SK-N-SH (cell line): ENCODE data around the gene ECHDC1. TPM values are rescaled to one million over a fixed set of nuclear protein-coding genes. Genes with fewer than 3 reads are reported as not detected.

Source experiments
- CTCF ChIA-PET: fragments of 300-600, 350-600 bp; formaldehyde crosslinking; extraction: SDS; loops from one replicate; lab custom pipeline; 2021; lab: Yijun Ruan, JAX
- POLR2A ChIA-PET: fragments of 350-600 bp; sonication (Branson Sonifier 250); formaldehyde crosslinking; extraction: SDS; loops from one replicate; lab custom pipeline; 2020; ENCODE audit warnings: antibody characterized with exemption, inconsistent platforms; lab: Yijun Ruan, JAX
- DNase-seq: peaks from one replicate; pipeline ENCODE4 v3.0.0; 2012
- H2AFZ ChIP-seq: fragments of 200-600 bp; sonication (generic); 2 replicates; pipeline ENCODE4 v1.8.1; 2016; ENCODE audit warnings: antibody characterized with exemption, mild to moderate bottlenecking, low read depth
- H3F3A ChIP-seq: fragments of 200-600 bp; sonication (generic); replicated peaks from 2 replicates; pipeline ENCODE3; 2016; ENCODE audit warnings: antibody characterized with exemption, mild to moderate bottlenecking; ENCODE audit not compliant: insufficient read depth
- H3K27ac ChIP-seq, 2 experiments: fragments of 200-500 bp in 1 of 2; fragments of 200-600 bp in 1 of 2; sonication (Bioruptor generic) in 1 of 2; sonication (generic), shearing (Covaris generic) in 1 of 2; 2 replicates each; pipeline versions ENCODE4 v1.5.1 to v1.6.1; 2014 to 2016; ENCODE audit warnings: low read depth in 2 of 2, inconsistent platforms in 1 of 2, low read length in 1 of 2, mild to moderate bottlenecking in 1 of 2, mixed read lengths in 1 of 2
- H3K27me3 ChIP-seq: fragments of 200-600 bp; sonication (generic), shearing (Covaris generic); 2 replicates; pipeline ENCODE4 v1.6.1; 2016; ENCODE audit warnings: mixed run types; ENCODE audit not compliant: insufficient read depth
- H3K36me3 ChIP-seq, 2 experiments: fragments of 200-500 bp in 1 of 2; fragments of 200-600 bp in 1 of 2; sonication (Bioruptor generic) in 1 of 2; sonication (generic) in 1 of 2; replicated peaks in 1 of 2; 2 replicates each; pipeline versions ENCODE3 to v1.5.1; 2014 to 2016; ENCODE audit warnings: low read length in 1 of 2, mild to moderate bottlenecking in 1 of 2; ENCODE audit not compliant: insufficient read depth in 2 of 2, control insufficient read depth in 1 of 2
- H3K4me1 ChIP-seq, 2 experiments: fragments of 200-500 bp in 1 of 2; fragments of 200-600 bp in 1 of 2; sonication (Bioruptor generic) in 1 of 2; sonication (generic), shearing (Covaris generic) in 1 of 2; 2 replicates each; pipeline versions ENCODE4 v1.5.1 to v1.6.1; 2014 to 2016; ENCODE audit warnings: low read depth in 1 of 2, low read length in 1 of 2, mixed run types in 1 of 2; ENCODE audit not compliant: insufficient read depth in 2 of 2, control insufficient read depth in 1 of 2
- H3K4me2 ChIP-seq: fragments of 200-600 bp; sonication (generic), shearing (Covaris generic); 2 replicates; pipeline ENCODE4 v1.6.1; 2017; ENCODE audit warnings: mixed run types
- H3K4me3 ChIP-seq, 2 experiments: fragments of 200-500 bp in 1 of 2; fragments of 200-600 bp in 1 of 2; sonication (Bioruptor generic) in 1 of 2; sonication (generic), shearing (Covaris generic) in 1 of 2; 2 replicates each; pipeline versions ENCODE4 v1.5.1 to v1.8.1; 2014 to 2016; ENCODE audit warnings: low read depth in 2 of 2, inconsistent platforms in 1 of 2, low read length in 1 of 2, mild to moderate bottlenecking in 1 of 2, mixed read lengths in 1 of 2, moderate library complexity in 1 of 2
- H3K79me2 ChIP-seq: fragments of 200-600 bp; sonication (generic); 2 replicates; pipeline ENCODE4 v1.8.1; 2017; ENCODE audit warnings: mild to moderate bottlenecking; ENCODE audit not compliant: insufficient read depth
- H3K9ac ChIP-seq: fragments of 200-600 bp; sonication (generic); 2 replicates; pipeline ENCODE4 v1.6.1; 2017; ENCODE audit warnings: mixed run types
- H3K9me2 ChIP-seq: fragments of 200-600 bp; sonication (generic); 2 replicates; pipeline ENCODE4 v1.6.1; 2017; ENCODE audit warnings: mixed run types
- H3K9me3 ChIP-seq: fragments of 200-600 bp; sonication (generic); 2 replicates; pipeline ENCODE4 v1.6.1; 2017; ENCODE audit warnings: mixed run types, mild to moderate bottlenecking, moderate library complexity
- H4K20me1 ChIP-seq: fragments of 200-600 bp; sonication (generic); 2 replicates; pipeline ENCODE4 v1.6.1; 2017; ENCODE audit warnings: mild to moderate bottlenecking, mixed run types; ENCODE audit not compliant: insufficient read depth
- ELF1 ChIP-seq: IDR thresholded peaks from 2 replicates; pipeline ENCODE4 v1.4.0; 2012
- EZH2phosphoT487 ChIP-seq: fragments of 200-600 bp; sonication (generic); IDR thresholded peaks from 2 replicates; pipeline ENCODE4 v1.6.1; 2017; ENCODE audit warnings: low read depth, mixed run types, mild to moderate bottlenecking, antibody characterized with exemption, moderate library complexity, borderline replicate concordance
- FOSL2 ChIP-seq: IDR thresholded peaks from 2 replicates; pipeline ENCODE4 v1.4.0; 2012; ENCODE audit warnings: low read depth, mild to moderate bottlenecking, moderate library complexity, borderline replicate concordance
- FOXJ3 ChIP-seq: sonication (generic); formaldehyde crosslinking; IDR thresholded peaks from 2 replicates; pipeline ENCODE4 v1.5.1; 2020; ENCODE audit warnings: mild to moderate bottlenecking, missing genetic modification reagents
- FOXM1 ChIP-seq: IDR thresholded peaks from 2 replicates; pipeline ENCODE4 v1.4.0; 2012; ENCODE audit warnings: low read depth, mild to moderate bottlenecking
- GATA2 ChIP-seq: sonication (generic); formaldehyde crosslinking; IDR thresholded peaks from 2 replicates; pipeline ENCODE4 v1.5.0; 2020; ENCODE audit warnings: mild to moderate bottlenecking, missing genetic modification reagents
- IRF3 ChIP-seq: fragments of 150-350 bp; IDR thresholded peaks from 2 replicates; pipeline ENCODE4 v1.6.1; 2016; ENCODE audit warnings: mild to moderate bottlenecking, low read depth, low read length
- MAX ChIP-seq: IDR thresholded peaks from 2 replicates; pipeline ENCODE4 v1.4.0; 2012; ENCODE audit warnings: low read depth
- NFIC ChIP-seq: IDR thresholded peaks from 2 replicates; pipeline ENCODE4 v1.4.0; 2012; ENCODE audit warnings: borderline replicate concordance
- REST ChIP-seq: IDR thresholded peaks from 2 replicates; pipeline ENCODE4 v1.6.1; 2012; ENCODE audit warnings: mild to moderate bottlenecking, low read depth, low read length, moderate library complexity
- RFX5 ChIP-seq: IDR thresholded peaks from 2 replicates; pipeline ENCODE4 v1.6.1; 2012; ENCODE audit warnings: mild to moderate bottlenecking, improper control_type of control experiment, low read length
- RXRA ChIP-seq: IDR thresholded peaks from 2 replicates; pipeline ENCODE4 v1.4.0; 2012; ENCODE audit warnings: low read depth, mild to moderate bottlenecking, borderline replicate concordance
- TCF12 ChIP-seq: IDR thresholded peaks from 2 replicates; pipeline ENCODE4 v1.4.0; 2012
- YY1 ChIP-seq: IDR thresholded peaks from 2 replicates; pipeline ENCODE4 v1.4.0; 2012; ENCODE audit warnings: low read depth, mild to moderate bottlenecking
- ZBTB33 ChIP-seq: IDR thresholded peaks from 2 replicates; pipeline ENCODE4 v1.4.0; 2012; ENCODE audit warnings: low read depth, borderline replicate concordance
- WGBS: methylation state at CpG from one replicate; pipeline ENCODE4 v1.1.6; 2017; ENCODE audit warnings: low lambda C conversion rate; 5-methylcytosine and 5-hydroxymethylcytosine counted together
- polyA plus RNA-seq, 3 experiments: library from polyadenylated mRNA; depleted of rRNA; stranded (reverse); fragments of >200 nt; gene quantifications; 2 replicates each; pipeline ENCODE4 v1.2.3, GENCODE V29; 2012

The ECHDC1 gene
- polyA plus RNA-seq, 1 of the 3 experiments (the other 2 are of a cell fraction), result 23.3 TPM

GRCh38 chr6:127305741-127306140, 37.7 kb downstream of the ECHDC1 start (continued):
- TF ChIP-seq REST, result no peak
- TF ChIP-seq IRF3, result no peak
- TF ChIP-seq ZBTB33, result no peak
- no peak for TF ChIP-seq EZH2phosphoT487
- no peak for TF ChIP-seq GATA2
- TF ChIP-seq NFIC, result no peak
- no peak for TF ChIP-seq YY1

GRCh38 chr6:127303917-127304316, 39.5 kb downstream of the ECHDC1 start:
- H3K9me3 ChIP-seq, result no peaks in the 10 kb centered on the region
- H3K4me2 ChIP-seq, result no peak overlapping the region
- H4K20me1 ChIP-seq, result peaks cover 9% of the 10 kb centered on the region; the same call in 1 of the 2 replicates
- WGBS, result 85% methylated on average over 3 of the region's 3 CpGs
- H3F3A ChIP-seq, result peaks cover 26% of the 10 kb centered on the region
- no peaks in the 10 kb centered on the region for H3K9me2 ChIP-seq
- TF ChIP-seq IRF3 (no peak), RFX5 (no peak), ELF1 (no peak), FOXM1 (no peak), GATA2 (no peak), FOXJ3 (CRISPR knock-in tag) (no peak), RXRA (no peak), TCF12 (no peak), FOSL2 (no peak), MAX (no peak)
- ChIA-PET CTCF (interaction anchor here (0.7 to 4.3 kb wide), 14 partner anchors 11 to 236 kb away, joined by 3 to 23 read pairs (median 4); partner anchors contain the start of genes MTCL3 and RNF146), POLR2A (no interaction called here)
- peaks cover 6 to 15% of the 10 kb centered on the region in 2 experiments; a peak in 3 of 4 replicates for H3K4me1 ChIP-seq
- peaks cover 58% of the 10 kb centered on the region for H3K79me2 ChIP-seq
- H2AFZ ChIP-seq, result no peak overlapping the region
- no peak for DNase-seq
- H3K27me3 ChIP-seq, result no peaks in the 10 kb centered on the region
- peaks cover 5 to 37% of the 10 kb centered on the region in 2 experiments for H3K36me3 ChIP-seq
- no peak overlapping the region for H3K4me3 ChIP-seq
- no peak overlapping the region for H3K9ac ChIP-seq
- H3K27ac ChIP-seq, result no peak overlapping the region
